NCI-H748 (cell line): ENCODE data around the gene OR2AG2.

ENCODE experiments used
- DNase-seq: peaks from one replicate; lab custom pipeline; 2025; ENCODE audit not compliant: unreplicated experiment; lab: John Stamatoyannopoulos, UW

OR2AG2 gene

DNA sequence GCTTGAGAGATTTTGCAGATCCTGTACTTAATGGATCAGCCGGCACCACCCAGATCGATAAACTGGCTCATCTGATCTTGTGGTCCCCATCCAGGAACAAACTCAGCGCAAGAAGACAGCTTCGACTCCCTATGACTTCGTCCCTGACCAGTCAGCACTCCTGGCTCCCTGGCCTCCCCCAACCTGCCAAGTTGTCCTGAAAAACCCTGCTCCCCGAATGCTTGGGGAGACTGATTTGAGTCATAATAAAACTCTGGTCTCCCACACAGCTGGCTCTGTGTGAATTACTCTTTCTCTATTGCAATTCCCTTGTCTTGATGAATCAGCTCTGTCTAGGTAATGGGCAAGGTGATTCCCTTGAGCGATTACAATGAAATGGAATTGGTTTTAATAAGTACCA lies 29.5 kb downstream of the OR2AG2 start:
- no peak for DNase-seq

GRCh38 chr11:6738590-6738989 lies 33.2 kb downstream of the OR2AG2 start:
- no peak for DNase-seq

DNA sequence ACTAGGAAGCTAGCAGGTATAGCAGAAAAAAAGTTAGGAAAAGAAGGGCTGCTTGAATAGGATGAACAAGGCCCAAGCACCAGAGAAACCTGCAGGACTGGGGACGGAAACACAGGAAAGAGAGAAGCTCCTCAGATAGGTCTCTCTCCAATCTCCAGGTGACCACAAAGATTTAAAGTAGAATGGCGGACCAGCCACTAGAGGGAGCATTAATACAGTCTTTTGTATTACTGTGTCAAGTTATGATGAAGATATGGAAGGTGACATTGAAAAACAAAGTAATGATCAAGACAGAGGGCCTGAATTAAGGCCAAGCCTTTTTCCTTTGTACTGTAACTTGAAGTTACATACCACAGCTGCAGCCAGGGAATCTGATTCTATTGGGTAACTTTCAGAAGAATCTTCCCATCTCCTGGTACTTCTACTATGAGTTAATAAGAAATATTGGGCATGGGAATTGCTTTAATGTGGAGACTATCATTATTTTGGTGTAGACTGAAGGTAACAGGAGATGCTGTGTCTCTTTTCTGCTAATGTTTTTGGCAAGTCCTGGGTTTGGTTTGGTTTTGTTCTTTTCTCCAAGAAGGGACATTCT lies 33.8 kb downstream of the OR2AG2 start:
- DNase-seq: peak; percentile 40

- DNase-seq: no peak
Observed at GRCh38 chr11:6736495-6737121, 35.2 kb downstream of the OR2AG2 start.

GRCh38 chr11:6735306-6735705 lies 36.5 kb downstream of the OR2AG2 start:
- DNase-seq: no peak

- DNase-seq: no peak
Observed at GRCh38 chr11:6734616-6735015, 37.2 kb downstream of the OR2AG2 start.

DNA sequence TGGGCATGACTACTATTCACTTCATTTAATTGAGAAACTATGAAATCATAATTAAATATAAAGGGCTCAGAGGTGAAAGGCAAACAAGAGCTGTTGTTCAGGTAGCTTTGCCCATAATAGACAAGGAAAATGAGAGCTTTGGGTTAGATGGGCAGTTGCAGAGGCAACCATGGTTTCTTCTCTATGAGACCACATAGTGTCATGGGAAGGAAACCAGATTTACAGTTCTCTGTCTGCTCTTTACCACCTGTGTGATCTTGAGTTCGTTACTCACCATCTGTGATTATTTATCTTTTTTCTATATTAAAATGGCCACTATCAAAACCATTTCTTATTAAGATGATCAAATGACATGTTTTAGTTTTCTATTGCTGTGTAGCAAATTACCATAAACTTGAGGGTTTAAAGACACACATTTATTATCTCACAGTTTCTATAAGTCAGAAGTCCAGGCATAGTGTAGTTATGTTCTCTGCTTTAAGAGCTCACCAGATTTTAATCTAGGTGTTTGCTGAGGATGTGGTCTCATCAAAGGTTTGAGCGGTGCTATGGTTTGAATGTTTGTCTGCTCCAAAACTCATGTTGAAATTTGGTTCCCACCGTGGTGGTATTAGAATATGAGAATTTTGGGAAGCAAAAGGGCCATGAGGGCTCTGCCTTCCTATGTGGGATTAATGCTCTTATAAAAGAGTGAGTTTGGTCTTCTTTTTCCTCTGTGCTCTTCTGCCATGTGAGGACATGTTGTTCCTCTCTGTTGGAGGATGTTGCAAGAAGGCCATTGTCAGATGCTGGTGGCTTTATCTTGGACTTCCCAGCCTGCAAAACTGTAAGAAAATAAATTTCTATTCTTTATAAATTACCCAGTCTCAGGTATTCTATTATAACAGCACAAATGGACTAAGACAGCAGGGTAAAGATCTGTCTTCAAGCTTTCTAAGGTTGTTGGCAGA lies 38.2 kb downstream of the OR2AG2 start:
- no peak for DNase-seq

GRCh38 chr11:6727971-6728760 lies 43.6 kb downstream of the OR2AG2 start:
- no peak for DNase-seq

GRCh38 chr11:6725386-6725896 lies 46.3 kb downstream of the OR2AG2 start:
- DNase-seq: no peak

DNA sequence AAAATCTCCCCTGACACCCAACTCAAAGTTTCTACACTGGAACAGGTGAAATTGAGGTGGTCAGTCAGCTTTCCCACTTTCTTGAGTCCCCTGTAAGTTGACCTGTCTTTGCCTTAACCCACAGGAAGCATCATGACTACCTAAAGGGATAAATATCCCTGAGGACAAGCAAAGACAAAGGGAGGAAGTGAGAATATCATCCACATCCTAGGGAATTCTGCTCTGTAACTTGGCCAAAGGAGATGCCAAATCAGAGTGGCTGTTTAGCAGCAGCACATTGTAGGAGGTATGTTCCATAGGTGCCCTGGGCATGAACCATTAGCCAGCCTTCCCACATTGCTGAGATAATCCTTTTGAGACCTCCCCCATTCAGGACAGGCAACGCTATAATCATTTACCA lies 47.8 kb downstream of the OR2AG2 start:
- no peak for DNase-seq

- no peak for DNase-seq
Observed at GRCh38 chr11:6721343-6721742, 50.4 kb downstream of the OR2AG2 start.

DNA sequence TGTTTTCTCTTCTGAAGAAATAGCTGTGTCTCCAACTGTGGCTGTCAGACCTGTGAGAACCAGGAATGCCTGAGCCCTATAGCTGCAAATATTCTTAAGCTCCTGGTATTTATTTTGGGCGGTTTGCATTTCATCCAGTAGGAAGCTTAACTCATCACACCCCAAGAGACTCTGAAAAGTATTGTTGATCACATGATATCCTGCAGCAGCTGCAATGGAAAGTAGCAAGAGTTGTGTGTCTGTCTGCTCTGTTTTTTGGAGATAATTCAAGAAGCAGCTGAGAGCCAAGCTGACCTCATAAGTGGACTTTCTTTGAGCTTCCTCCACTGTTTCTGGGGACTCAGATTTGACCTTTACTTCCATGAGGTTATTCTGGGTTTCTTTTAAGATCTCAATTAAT lies 52.2 kb downstream of the OR2AG2 start:
- no peak for DNase-seq

DNA sequence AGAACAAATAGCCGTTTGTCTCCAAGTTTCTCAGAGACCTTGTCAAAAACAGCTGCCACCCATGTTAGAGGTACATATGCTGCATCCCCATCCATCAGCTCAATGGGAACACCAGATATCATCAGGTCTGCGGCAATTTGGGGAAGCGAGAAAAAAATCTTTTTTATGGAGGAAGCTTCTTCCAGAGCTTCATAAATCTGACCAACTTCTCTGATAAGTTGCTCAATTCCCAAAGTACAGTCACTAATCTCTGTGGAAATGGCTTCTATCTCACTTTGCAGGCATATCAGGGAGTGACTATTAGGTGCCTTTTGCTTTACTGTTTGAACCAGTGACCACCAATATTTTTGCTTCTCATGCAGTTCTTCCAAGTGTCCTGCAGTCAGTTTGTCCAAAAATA lies 54.4 kb downstream of the OR2AG2 start:
- no peak for DNase-seq
